ENCODE data around the gene GPC6. TPM values are rescaled to one million over a fixed set of nuclear protein-coding genes. Genes with fewer than 3 reads are reported as not detected.

Gene GPC6
- polyA plus RNA-seq, 1 donor (not counting 4 experiments of a cell fraction or from before 2014, with no cell fraction given), result 0.42 TPM

- FAIRE-seq (no peak), DNase-seq (ENCODE audit: low read depth, low spot score) (no peak)
- Histone ChIP-seq H3K4me1 (ENCODE audit: control insufficient read depth, extremely low read depth, insufficient read depth, low read length) (no peaks in the 10 kb centered on the region), H3K36me3 (ENCODE audit: control insufficient read depth in 2 of 2, extremely low read depth in 1 of 2, insufficient read depth in 2 of 2, low read length in 2 of 2) (no peaks in the 10 kb centered on the region), H3K9me3 (ENCODE audit: control insufficient read depth, low read depth, low read length) (no peaks in the 10 kb centered on the region), H3K4me3 (ENCODE audit: control insufficient read depth in 2 of 3, extremely low read depth in 1 of 3, insufficient read depth in 2 of 3, low read depth in 1 of 3, low read length in 3 of 3) (no peak overlapping the region), H3K27ac (ENCODE audit: control insufficient read depth, insufficient read depth, low read length) (no peak overlapping the region), H3K9ac (ENCODE audit: control insufficient read depth, extremely low read depth, insufficient read depth, low read length) (no peak overlapping the region), H3K4me2 (ENCODE audit: control insufficient read depth, extremely low read depth, insufficient read depth, low read depth, low read length) (no peak overlapping the region), H3K79me2 (ENCODE audit: control insufficient read depth, insufficient read depth, low read length) (no peaks in the 10 kb centered on the region), H3K9me1 (ENCODE audit: control insufficient read depth, extremely low read depth, insufficient read depth, low read length) (no peaks in the 10 kb centered on the region), H2AFZ (ENCODE audit: control insufficient read depth, low read length) (no peak overlapping the region), H4K20me1 (ENCODE audit: control insufficient read depth, extremely low read depth, insufficient read depth, low read length) (no peaks in the 10 kb centered on the region), H3K27me3 (ENCODE audit: control insufficient read depth, extremely low read depth, insufficient read depth, low read length) (no peaks in the 10 kb centered on the region)
- TF ChIP-seq CTCF (optimal IDR thresholded peaks at IDR 0.05 in 1 of 3, IDR thresholded peaks at IDR 0.05 in 1 of 3, conservative IDR thresholded peaks at IDR 0.05 in 1 of 3; ENCODE audit: extremely low read depth in 1 of 3, insufficient read depth in 2 of 3, low read length in 3 of 3) (no peak), EZH2 (IDR thresholded peaks at IDR 0.05; ENCODE audit: low read length) (no peak)
- dilution Hi-C loops (cut with MboI; ENCODE audit: extremely low pct_ligation_motif_present, low sequenced_read_pairs), result no loop called here
Measured at GRCh38 chr13:94419925-94420305, 1193.3 kb downstream of the GPC6 start.

GRCh38 chr13:94427313-94427953, 1200.8 kb downstream of the GPC6 start:
- Histone ChIP-seq H3K27ac (ENCODE audit: control insufficient read depth, insufficient read depth, low read length) (no peak overlapping the region), H3K79me2 (ENCODE audit: control insufficient read depth, insufficient read depth, low read length) (no peaks in the 10 kb centered on the region), H4K20me1 (ENCODE audit: control insufficient read depth, extremely low read depth, insufficient read depth, low read length) (no peaks in the 10 kb centered on the region), H3K4me3 (ENCODE audit: control insufficient read depth in 2 of 3, extremely low read depth in 1 of 3, insufficient read depth in 2 of 3, low read depth in 1 of 3, low read length in 3 of 3) (no peak overlapping the region), H3K4me2 (ENCODE audit: control insufficient read depth, extremely low read depth, insufficient read depth, low read depth, low read length) (no peak overlapping the region), H3K27me3 (ENCODE audit: control insufficient read depth, extremely low read depth, insufficient read depth, low read length) (no peaks in the 10 kb centered on the region), H3K9me3 (ENCODE audit: control insufficient read depth, low read depth, low read length) (no peaks in the 10 kb centered on the region), H3K9ac (ENCODE audit: control insufficient read depth, extremely low read depth, insufficient read depth, low read length) (no peak overlapping the region), H3K36me3 (ENCODE audit: control insufficient read depth in 2 of 2, extremely low read depth in 1 of 2, insufficient read depth in 2 of 2, low read length in 2 of 2) (no peaks in the 10 kb centered on the region), H3K4me1 (ENCODE audit: control insufficient read depth, extremely low read depth, insufficient read depth, low read length) (no peaks in the 10 kb centered on the region), H2AFZ (ENCODE audit: control insufficient read depth, low read length) (no peak overlapping the region), H3K9me1 (ENCODE audit: control insufficient read depth, extremely low read depth, insufficient read depth, low read length) (no peaks in the 10 kb centered on the region)
- DNase-seq (ENCODE audit: low read depth, low spot score) (no peak), FAIRE-seq (no peak)
- TF ChIP-seq CTCF (optimal IDR thresholded peaks at IDR 0.05 in 1 of 3, IDR thresholded peaks at IDR 0.05 in 1 of 3, conservative IDR thresholded peaks at IDR 0.05 in 1 of 3; ENCODE audit: extremely low read depth in 1 of 3, insufficient read depth in 2 of 3, low read length in 3 of 3), result peak in 1 of 3 experiments; percentile 6
- TF ChIP-seq EZH2 (IDR thresholded peaks at IDR 0.05; ENCODE audit: low read length), result no peak
- dilution Hi-C loops (cut with MboI; ENCODE audit: extremely low pct_ligation_motif_present, low sequenced_read_pairs), result no loop called here

Data from keratinocyte (primary cell).